GM21723 (cell line): Measurements from ENCODE around the gene G3BP2.

Experiments used
- ATAC-seq: cut with Tn5 transposase; IDR thresholded peaks from one replicate; pipeline ENCODE4 v1.9.1; 2021; ENCODE audit warnings: mild to moderate bottlenecking, moderate library complexity; ENCODE audit not compliant: unreplicated experiment

Gene G3BP2

GRCh38 chr4:75643651-75644050 lies 29.6 kb downstream of the G3BP2 start:
- no peak for ATAC-seq

DNA sequence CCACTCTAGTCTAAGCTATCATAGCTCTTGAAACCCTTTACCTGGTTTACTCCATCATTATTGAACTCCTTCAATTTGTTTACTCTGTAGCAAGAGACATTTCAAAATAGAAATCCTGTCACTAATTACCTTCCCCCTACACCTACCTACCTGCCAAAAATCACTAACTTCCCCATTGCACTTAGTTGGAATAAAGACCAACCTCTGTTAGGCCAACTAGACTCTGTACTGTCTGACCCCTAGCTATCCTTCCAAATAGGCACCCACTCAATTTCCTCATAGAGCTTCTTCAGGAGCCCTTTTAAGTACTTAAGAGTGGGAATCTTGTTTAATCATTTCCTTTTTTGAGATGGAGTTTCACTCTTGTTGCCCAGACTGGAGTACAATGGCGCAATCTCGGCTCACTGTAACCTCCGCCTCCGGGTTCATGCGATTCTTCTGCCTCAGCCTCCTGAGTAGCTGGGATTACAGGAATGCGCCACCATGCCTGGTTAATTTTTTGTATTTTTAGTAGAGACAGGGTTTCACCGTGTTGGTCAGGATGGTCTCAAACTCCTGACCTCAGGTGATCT lies 34.0 kb downstream of the G3BP2 start:
- no peak for ATAC-seq

DNA sequence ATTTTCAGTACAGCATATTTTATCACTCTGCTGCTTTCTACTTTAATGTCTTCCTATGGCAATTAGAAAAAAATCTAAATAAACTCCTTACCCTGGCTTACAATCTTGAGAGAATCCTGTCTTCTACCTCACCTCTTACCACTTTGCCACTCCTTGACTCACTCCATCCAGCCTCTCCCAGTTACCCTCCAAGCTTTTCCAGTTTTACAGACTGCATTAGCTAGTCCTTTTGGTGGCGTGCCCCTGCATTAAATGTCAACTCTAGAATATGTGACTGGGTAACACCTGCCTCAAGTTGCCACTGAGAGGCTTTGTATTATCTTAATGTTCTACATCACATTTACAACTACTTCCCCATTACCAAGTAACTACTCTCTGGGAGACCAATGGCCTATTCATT lies 35.4 kb downstream of the G3BP2 start:
- no peak for ATAC-seq

DNA sequence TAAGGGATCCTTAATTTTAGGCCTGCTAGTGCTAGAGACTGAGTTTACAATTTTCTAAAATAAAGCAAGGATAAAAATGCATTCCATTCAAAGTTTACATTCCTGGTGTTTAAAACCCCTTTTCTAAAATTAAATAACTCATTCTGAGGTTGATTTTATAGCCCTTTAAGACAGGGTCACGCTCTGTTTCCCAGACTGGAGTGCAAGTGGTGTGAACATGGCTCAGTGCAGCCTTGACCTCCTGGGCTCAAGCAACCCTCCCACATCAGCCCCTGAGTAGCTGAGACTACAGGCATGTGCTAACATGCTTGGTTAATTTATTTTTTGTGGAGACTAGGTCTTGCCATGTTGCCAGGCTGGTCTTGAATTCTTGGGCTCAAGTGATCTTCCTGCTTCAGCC lies 36.0 kb downstream of the G3BP2 start:
- no peak for ATAC-seq

DNA sequence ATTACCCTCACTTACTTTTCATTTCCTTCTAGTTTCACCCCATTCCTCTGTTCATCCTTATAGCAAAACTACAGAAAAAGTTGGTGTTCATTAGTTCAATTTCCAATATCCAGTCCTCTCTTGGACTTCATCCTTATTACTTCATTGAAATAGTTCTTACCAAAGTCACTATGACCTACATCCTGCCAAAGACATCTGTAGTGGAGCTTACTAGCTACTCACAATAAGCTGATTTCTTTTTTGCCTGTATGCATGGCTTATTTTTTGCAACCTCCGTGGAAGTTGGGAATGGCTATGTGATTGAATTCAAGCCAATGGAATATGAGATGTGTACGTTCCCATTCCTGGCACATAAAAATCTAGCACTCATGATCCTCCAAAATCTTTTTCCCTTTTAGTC lies 38.3 kb downstream of the G3BP2 start:
- no peak for ATAC-seq

DNA sequence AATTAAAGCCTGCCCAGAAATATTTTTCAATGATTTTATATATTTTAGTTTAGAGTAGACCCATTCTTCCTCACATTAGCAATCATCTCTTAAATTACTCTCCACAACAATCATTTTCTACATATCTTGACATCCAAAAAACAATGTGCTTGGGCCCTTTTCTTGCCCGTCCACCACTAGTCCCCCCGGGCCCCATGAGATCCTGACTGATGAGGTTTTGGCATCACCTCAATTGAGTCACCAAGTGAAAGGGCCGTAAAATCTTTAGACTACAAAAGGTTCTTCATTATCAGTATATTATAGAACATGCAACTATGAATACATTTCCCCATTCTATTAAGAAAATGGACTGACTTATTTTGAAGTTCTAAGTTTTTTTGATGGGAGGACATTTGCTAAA lies 38.9 kb downstream of the G3BP2 start:
- ATAC-seq = no peak

DNA sequence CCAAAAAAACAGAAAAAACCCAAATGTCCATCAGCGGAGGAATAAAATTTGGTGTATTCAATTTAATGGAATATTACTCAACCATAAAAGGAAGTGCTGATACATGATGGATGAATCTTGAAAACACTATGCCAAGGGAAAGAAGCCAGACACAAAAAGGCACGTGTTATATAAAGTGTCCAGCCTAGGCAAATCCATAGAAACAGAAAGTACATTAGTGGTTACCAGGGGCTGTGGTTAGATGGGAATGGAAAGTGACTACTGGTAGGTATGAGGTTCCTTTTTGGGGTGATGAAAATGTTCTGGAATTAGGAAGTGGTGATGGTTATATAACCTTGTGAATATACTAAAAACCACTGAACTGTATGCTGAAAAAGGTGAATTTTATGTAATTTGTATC lies 39.4 kb downstream of the G3BP2 start:
- no peak for ATAC-seq

DNA sequence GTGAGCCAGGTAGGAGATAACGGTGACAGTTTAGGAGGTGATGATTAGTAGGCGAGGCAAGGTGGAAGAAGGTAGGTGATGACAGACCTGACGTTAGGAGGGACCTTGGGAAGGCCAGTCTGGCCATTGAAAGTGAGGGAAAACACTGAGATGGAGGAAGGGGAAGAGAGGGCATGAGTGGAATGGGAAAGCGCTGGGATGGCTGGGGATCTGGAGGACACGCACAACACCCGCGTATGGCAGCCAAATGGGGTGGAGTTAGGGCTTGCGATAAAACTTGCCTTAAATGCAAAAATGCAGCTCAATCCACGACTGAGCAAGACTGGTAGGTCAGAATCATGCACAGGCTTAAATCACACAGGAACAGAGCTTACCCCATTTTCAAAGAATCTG lies 42.3 kb downstream of the G3BP2 start:
- ATAC-seq = no peak

GRCh38 chr4:75630174-75630936 lies 42.9 kb downstream of the G3BP2 start, which contains the start of gene CDKL2:
Gene CDKL2, minus strand, starts transcription at chr4:75630528. Its CDS starts 4,540 bp downstream, at chr4:75625988.
- ATAC-seq = peak; percentile 99

DNA sequence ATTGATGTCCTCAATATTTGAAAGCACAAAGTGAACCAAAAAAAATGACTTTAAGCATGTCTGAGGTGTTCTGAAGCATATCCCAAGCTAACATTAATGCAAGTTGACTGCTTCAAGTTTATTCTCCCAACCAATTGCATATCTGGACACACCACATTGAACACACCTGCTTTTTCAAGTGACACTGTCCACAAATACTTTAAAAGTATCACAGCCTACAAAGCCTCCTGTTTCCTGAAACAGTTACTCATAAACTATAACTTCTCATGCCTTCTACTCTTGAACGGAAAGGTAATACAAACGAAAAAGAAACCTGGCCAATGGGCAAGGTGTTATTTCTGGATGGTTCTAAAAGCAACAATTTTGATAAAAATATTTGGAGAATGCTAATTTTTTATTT lies 44.0 kb downstream of the G3BP2 start:
- ATAC-seq = no peak

- ATAC-seq = no peak
Observed at GRCh38 chr4:75623026-75623425, 50.2 kb downstream of the G3BP2 start.

DNA sequence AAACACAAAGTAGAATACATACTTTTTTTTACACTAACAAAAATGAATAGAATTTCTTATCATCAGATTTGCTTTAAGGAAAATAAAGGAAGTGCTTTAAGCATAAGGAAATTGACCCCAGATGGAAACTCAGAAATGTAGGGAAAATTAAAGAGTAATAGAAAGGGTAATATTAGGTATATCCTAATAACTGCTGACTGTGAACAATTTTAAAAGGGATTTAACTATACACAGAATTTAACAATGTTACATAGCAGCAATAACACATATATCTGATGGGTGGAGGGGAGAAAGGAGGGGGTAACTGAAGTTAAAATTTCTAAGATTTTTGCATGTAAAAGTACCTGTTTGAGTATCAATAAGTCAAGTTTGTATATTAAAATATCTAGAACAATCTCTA lies 51.5 kb downstream of the G3BP2 start:
- ATAC-seq = no peak

- no peak for ATAC-seq
Observed at GRCh38 chr4:75612306-75612705, 60.9 kb downstream of the G3BP2 start.

DNA sequence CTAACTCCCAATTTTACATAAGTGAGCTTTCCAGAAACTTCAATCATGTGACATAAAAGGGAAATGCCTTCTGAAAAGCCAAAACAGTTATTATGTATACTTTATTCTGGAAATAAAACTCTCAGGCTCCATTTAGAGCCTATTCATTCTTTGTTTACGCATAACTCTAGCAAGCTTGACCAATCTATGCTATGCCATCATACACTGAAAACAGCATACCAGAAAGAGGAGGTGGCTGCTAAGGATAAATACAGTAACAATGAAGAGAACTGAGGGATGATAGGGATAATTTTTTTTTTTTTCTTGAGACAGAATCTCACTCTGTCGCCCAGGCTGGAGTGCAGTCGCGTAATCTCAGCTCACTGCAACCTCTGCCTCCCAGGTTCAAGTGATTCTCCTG lies 67.3 kb downstream of the G3BP2 start:
- ATAC-seq = no peak

GRCh38 chr4:75599647-75600046 lies 73.6 kb downstream of the G3BP2 start:
- ATAC-seq = no peak

DNA sequence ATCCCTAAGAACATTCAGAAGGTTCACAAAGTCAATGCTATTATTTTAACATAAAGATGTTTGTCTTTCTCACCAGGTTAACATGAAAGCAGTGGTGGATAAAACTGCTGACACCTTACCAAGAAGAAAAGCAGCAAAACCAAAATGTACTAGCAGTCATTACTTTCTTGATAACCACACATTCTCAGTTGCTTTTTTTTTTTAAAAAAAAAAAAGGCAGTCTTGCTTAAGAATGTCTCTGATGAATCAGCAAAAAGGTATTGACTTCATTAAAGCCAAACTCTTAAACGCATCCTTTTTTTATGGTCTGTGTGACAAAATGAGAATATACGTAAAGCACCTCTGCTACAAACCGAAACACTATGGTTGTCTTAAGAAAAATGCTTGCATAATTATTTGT lies 74.8 kb downstream of the G3BP2 start:
- ATAC-seq = no peak

GRCh38 chr4:75596061-75596460 lies 77.2 kb downstream of the G3BP2 start:
- ATAC-seq = no peak

DNA sequence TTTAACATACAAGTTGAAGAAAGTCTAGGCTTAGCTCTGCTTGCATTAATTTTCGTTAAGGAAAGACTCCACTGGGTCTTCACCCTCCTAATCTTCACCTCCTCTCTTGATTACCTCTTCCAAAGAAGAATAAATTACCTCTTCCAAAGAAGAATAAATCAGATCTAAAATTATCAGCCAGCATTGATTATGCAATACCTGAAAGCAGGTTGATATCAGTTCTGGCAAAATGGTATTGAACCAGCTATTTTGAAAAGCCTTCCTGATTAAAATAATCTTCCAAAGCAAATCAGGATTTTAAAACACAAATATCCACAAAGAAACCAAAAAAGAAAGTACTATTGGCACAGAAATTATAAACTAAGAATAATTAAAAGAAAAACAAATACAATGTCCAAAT lies 79.8 kb downstream of the G3BP2 start:
- no peak for ATAC-seq
